KOPT-K1 (cell line): Measurements from ENCODE around the gene AFTPH.

Source experiments
- H3K27ac ChIP-seq: fragments of 200-600 bp; sonication (generic); 2 replicates; pipeline ENCODE4 v1.5.1; 2016; ENCODE audit warnings: antibody characterized with exemption, mild to moderate bottlenecking, low read depth, low read length; ENCODE audit not compliant: poor library complexity, severe bottlenecking
- H3K36me3 ChIP-seq: fragments of 200-600 bp; sonication (generic); 2 replicates; pipeline ENCODE4 v1.5.1; 2017; ENCODE audit warnings: antibody characterized with exemption, mild to moderate bottlenecking, low read length, moderate library complexity; ENCODE audit not compliant: insufficient read depth
- H3K9me3 ChIP-seq: fragments of 200-600 bp; sonication (generic); 2 replicates; pipeline ENCODE4 v1.5.1; 2017; ENCODE audit warnings: antibody characterized with exemption, low read length, mild to moderate bottlenecking; ENCODE audit not compliant: insufficient read depth, poor library complexity, severe bottlenecking

AFTPH gene

GRCh38 chr2:64620661-64621060 is 96.5 kb downstream of the AFTPH start:
- H3K9me3 ChIP-seq: no peaks in the 10 kb centered on the region
- H3K27ac ChIP-seq: no peak overlapping the region
- H3K36me3 ChIP-seq: no peaks in the 10 kb centered on the region

GRCh38 chr2:64622443-64623241 is 98.5 kb downstream of the AFTPH start:
- H3K27ac ChIP-seq: no peak overlapping the region
- no peaks in the 10 kb centered on the region for H3K9me3 ChIP-seq
- no peaks in the 10 kb centered on the region for H3K36me3 ChIP-seq

GRCh38 chr2:64623242-64623850 is 99.2 kb downstream of the AFTPH start:
- no peak overlapping the region for H3K27ac ChIP-seq

GRCh38 chr2:64624108-64624610 is 100.0 kb downstream of the AFTPH start:
- Histone ChIP-seq H3K36me3 (no peaks in the 10 kb centered on the region), H3K27ac (no peak overlapping the region), H3K9me3 (no peaks in the 10 kb centered on the region)

More at GRCh38 chr2:64623242-64623850, 99.2 kb downstream of the AFTPH start:
- Histone ChIP-seq H3K36me3 (no peaks in the 10 kb centered on the region), H3K9me3 (no peaks in the 10 kb centered on the region)

- H3K9me3 ChIP-seq: no peaks in the 10 kb centered on the region
- no peak overlapping the region for H3K27ac ChIP-seq
- H3K36me3 ChIP-seq: no peaks in the 10 kb centered on the region
These were observed 100.7 kb downstream of the AFTPH start for GRCh38 chr2:64624862-64625261.

- Histone ChIP-seq H3K36me3 (no peaks in the 10 kb centered on the region), H3K27ac (no peak overlapping the region), H3K9me3 (no peaks in the 10 kb centered on the region)
These were observed 101.4 kb downstream of the AFTPH start for GRCh38 chr2:64625299-64626145.

GRCh38 chr2:64626146-64626809 is 102.2 kb downstream of the AFTPH start:
- H3K9me3 ChIP-seq: no peaks in the 10 kb centered on the region
- no peaks in the 10 kb centered on the region; the same call in 1 of the 2 replicates for H3K36me3 ChIP-seq
- H3K27ac ChIP-seq: no peak overlapping the region

- Histone ChIP-seq H3K9me3 (no peaks in the 10 kb centered on the region), H3K36me3 (peaks cover 4% of the 10 kb centered on the region; the same call in 1 of the 2 replicates), H3K27ac (no peak overlapping the region)
These were observed 103.0 kb downstream of the AFTPH start for GRCh38 chr2:64626963-64627760.

- Histone ChIP-seq H3K27ac (no peak overlapping the region), H3K9me3 (no peaks in the 10 kb centered on the region), H3K36me3 (peaks cover 8% of the 10 kb centered on the region)
These were observed 104.0 kb downstream of the AFTPH start for GRCh38 chr2:64627860-64628841.

GRCh38 chr2:64629329-64629781 is 105.2 kb downstream of the AFTPH start:
- Histone ChIP-seq H3K9me3 (no peaks in the 10 kb centered on the region), H3K27ac (no peak overlapping the region), H3K36me3 (peaks cover 19% of the 10 kb centered on the region)

GRCh38 chr2:64629875-64630274 is 105.7 kb downstream of the AFTPH start:
- Histone ChIP-seq H3K36me3 (peaks cover 24% of the 10 kb centered on the region), H3K9me3 (no peaks in the 10 kb centered on the region), H3K27ac (no peak overlapping the region)

GRCh38 chr2:64630752-64631151 is 106.6 kb downstream of the AFTPH start:
- Histone ChIP-seq H3K36me3 (peaks cover 31% of the 10 kb centered on the region), H3K9me3 (no peaks in the 10 kb centered on the region), H3K27ac (no peak overlapping the region)

- peaks cover 41% of the 10 kb centered on the region for H3K36me3 ChIP-seq
- H3K9me3 ChIP-seq: no peaks in the 10 kb centered on the region
- no peak overlapping the region for H3K27ac ChIP-seq
These were observed 107.6 kb downstream of the AFTPH start for GRCh38 chr2:64631771-64632170.
